Hepatocyte (in vitro differentiated cells): ENCODE results near the gene DUSP21.

ENCODE experiments used
- CTCF ChIP-seq: fragments of 200-600 bp; sonication (generic); IDR thresholded peaks from 2 replicates; pipeline ENCODE4 v1.5.1; 2016; ENCODE audit warnings: antibody characterized with exemption, mild to moderate bottlenecking; ENCODE audit not compliant: poor library complexity
- EZH2 ChIP-seq: fragments of 200-600 bp; sonication (generic); IDR thresholded peaks from 2 replicates; pipeline ENCODE4 v1.6.1; 2016; ENCODE audit warnings: antibody characterized with exemption, mild to moderate bottlenecking, borderline replicate concordance
- EZH2phosphoT487 ChIP-seq: fragments of 200-600 bp; sonication (generic); IDR thresholded peaks from one replicate; pipeline ENCODE4 v1.6.1; 2018; ENCODE audit warnings: antibody characterized with exemption, mild to moderate bottlenecking, low read depth, moderate library complexity; ENCODE audit not compliant: unreplicated experiment, severe bottlenecking

- no peak for TF ChIP-seq CTCF
- TF ChIP-seq EZH2: no peak
- no peak for TF ChIP-seq EZH2phosphoT487
Observed at GRCh38 chrX:44891642-44892041, 47.8 kb downstream of the DUSP21 start.
